ENCODE measurements around the gene CPED1.

Gene CPED1

GRCh38 chr7:121076350-121077164 lies 88.0 kb downstream of the CPED1 start:
- Histone ChIP-seq H3K36me3 (ENCODE audit: control insufficient read depth in 1 of 2, insufficient read depth in 2 of 2, low read depth in 1 of 2, low read length in 2 of 2) (no peaks in the 10 kb centered on the region), H3K4me3 (ENCODE audit: insufficient read depth in 1 of 2, low read depth in 1 of 2, low read length in 2 of 2) (peak overlapping the region in 1 of 2 experiments; percentile 8), H3K27me3 (ENCODE audit: control insufficient read depth in 1 of 2, insufficient read depth in 1 of 2, low read length in 2 of 2) (no peaks in the 10 kb centered on the region), H2AFZ (ENCODE audit: low read depth, low read length) (no peak overlapping the region), H3K9ac (ENCODE audit: low read length) (peak overlapping the region; percentile 15), H3K4me2 (ENCODE audit: low read length, poor library complexity, severe bottlenecking) (peak overlapping the region; percentile 61), H2BK120ac (ENCODE audit: low read depth, low read length) (no peak overlapping the region), H4K91ac (ENCODE audit: low read length) (no peak overlapping the region), H3K9me3 (ENCODE audit: control insufficient read depth, low read length) (no peaks in the 10 kb centered on the region), H4K8ac (ENCODE audit: low read length) (no peak overlapping the region), H3K14ac (ENCODE audit: low read length in 2 of 2) (no peak overlapping the region), H2AK5ac (ENCODE audit: low read length, severe bottlenecking) (no peak overlapping the region), H3K23ac (ENCODE audit: low read length in 2 of 2) (no peak overlapping the region), H2BK5ac (ENCODE audit: low read depth, low read length, poor library complexity, severe bottlenecking) (peak overlapping the region; percentile 44), H3K18ac (ENCODE audit: low read depth in 1 of 2, low read length in 2 of 2) (peak overlapping the region in 1 of 2 experiments; percentile 30), H2BK12ac (ENCODE audit: low read length in 2 of 2) (peak overlapping the region in 1 of 2 experiments; percentile 52), H3K4ac (ENCODE audit: low read depth in 1 of 2, low read length in 2 of 2) (no peak overlapping the region), H3K4me1 (ENCODE audit: control insufficient read depth, insufficient read depth, low read depth, low read length) (no peaks in the 10 kb centered on the region), H3K79me1 (replicated peaks; ENCODE audit: low read length, poor library complexity, severe bottlenecking) (peaks cover 6% of the 10 kb centered on the region), H3K27ac (ENCODE audit: low read length, poor library complexity, severe bottlenecking) (peak overlapping the region; percentile 69), H2BK15ac (ENCODE audit: low read depth, poor library complexity, severe bottlenecking) (no peak overlapping the region)
- 93% methylated on average over 2 of the region's 3 CpGs for WGBS
- DNase-seq = peak; percentile 79

DNA sequence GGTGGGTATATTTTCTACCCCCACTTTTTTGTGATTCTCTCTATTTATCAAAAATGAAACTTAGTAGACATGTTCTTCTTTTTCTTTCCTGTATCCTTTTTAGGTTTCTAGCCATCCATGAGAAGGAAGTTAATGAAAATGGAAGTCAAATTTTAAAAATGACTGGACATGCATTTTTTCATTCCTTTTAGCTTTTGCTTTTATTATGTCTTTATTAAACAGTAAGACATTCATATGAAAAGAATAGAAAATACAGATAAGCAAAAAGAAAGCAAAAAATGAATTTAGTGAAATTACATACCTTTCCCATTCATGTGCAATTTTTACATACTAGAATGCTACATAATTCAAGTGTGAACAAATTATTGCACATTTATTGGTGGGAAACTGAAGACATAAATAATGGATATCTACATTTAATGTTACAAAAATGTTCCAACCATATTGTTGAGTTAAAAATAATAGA lies 88.7 kb downstream of the CPED1 start:
- Histone ChIP-seq H4K8ac (ENCODE audit: low read length) (no peak overlapping the region), H2BK5ac (ENCODE audit: low read depth, low read length, poor library complexity, severe bottlenecking) (no peak overlapping the region), H2AFZ (ENCODE audit: low read depth, low read length) (no peak overlapping the region), H3K14ac (ENCODE audit: low read length in 2 of 2) (no peak overlapping the region), H3K9me3 (ENCODE audit: control insufficient read depth, low read length) (no peaks in the 10 kb centered on the region), H2BK120ac (ENCODE audit: low read depth, low read length) (no peak overlapping the region), H3K27ac (ENCODE audit: low read length, poor library complexity, severe bottlenecking) (peak overlapping the region; percentile 57), H2BK12ac (ENCODE audit: low read length in 2 of 2) (no peak overlapping the region), H3K4me2 (ENCODE audit: low read length, poor library complexity, severe bottlenecking) (peak overlapping the region; percentile 61), H3K23ac (ENCODE audit: low read length in 2 of 2) (no peak overlapping the region), H3K18ac (ENCODE audit: low read depth in 1 of 2, low read length in 2 of 2) (no peak overlapping the region), H3K36me3 (ENCODE audit: control insufficient read depth in 1 of 2, insufficient read depth in 2 of 2, low read depth in 1 of 2, low read length in 2 of 2) (no peaks in the 10 kb centered on the region), H2AK5ac (ENCODE audit: low read length, severe bottlenecking) (no peak overlapping the region), H3K27me3 (ENCODE audit: control insufficient read depth in 1 of 2, insufficient read depth in 1 of 2, low read length in 2 of 2) (no peaks in the 10 kb centered on the region), H4K91ac (ENCODE audit: low read length) (no peak overlapping the region), H3K79me1 (replicated peaks; ENCODE audit: low read length, poor library complexity, severe bottlenecking) (peaks cover 6% of the 10 kb centered on the region), H3K4ac (ENCODE audit: low read depth in 1 of 2, low read length in 2 of 2) (no peak overlapping the region), H3K4me1 (ENCODE audit: control insufficient read depth, insufficient read depth, low read depth, low read length) (no peaks in the 10 kb centered on the region), H3K4me3 (ENCODE audit: insufficient read depth in 1 of 2, low read depth in 1 of 2, low read length in 2 of 2) (peak overlapping the region in 1 of 2 experiments; percentile 8), H2BK15ac (ENCODE audit: low read depth, poor library complexity, severe bottlenecking) (no peak overlapping the region), H3K9ac (ENCODE audit: low read length) (peak overlapping the region; percentile 15)
- no peak for DNase-seq

- no peak overlapping the region for H3K23ac ChIP-seq (ENCODE audit: low read length in 2 of 2)
- peaks cover 3% of the 10 kb centered on the region for H3K4me1 ChIP-seq (ENCODE audit: control insufficient read depth, insufficient read depth, low read depth, low read length)
- H2AFZ ChIP-seq (ENCODE audit: low read depth, low read length) = no peak overlapping the region
- H2BK5ac ChIP-seq (ENCODE audit: low read depth, low read length, poor library complexity, severe bottlenecking) = no peak overlapping the region
- no peak overlapping the region for H4K8ac ChIP-seq (ENCODE audit: low read length)
- H4K91ac ChIP-seq (ENCODE audit: low read length) = no peak overlapping the region
- H2BK12ac ChIP-seq (ENCODE audit: low read length in 2 of 2) = peak overlapping the region in 1 of 2 experiments; percentile 15
- no peak overlapping the region for H3K4ac ChIP-seq (ENCODE audit: low read depth in 1 of 2, low read length in 2 of 2)
- WGBS = 98% methylated on average over 2 of the region's 2 CpGs
- peak overlapping the region; percentile 54 for H2BK15ac ChIP-seq (ENCODE audit: low read depth, poor library complexity, severe bottlenecking)
- H3K18ac ChIP-seq (ENCODE audit: low read depth in 1 of 2, low read length in 2 of 2) = peak overlapping the region in 1 of 2 experiments; percentile 69
- no peak overlapping the region for H3K14ac ChIP-seq (ENCODE audit: low read length in 2 of 2)
- H3K9ac ChIP-seq (ENCODE audit: low read length) = no peak overlapping the region
- peaks cover 6% of the 10 kb centered on the region for H3K79me1 ChIP-seq (replicated peaks; ENCODE audit: low read length, poor library complexity, severe bottlenecking)
- no peaks in the 10 kb centered on the region for H3K27me3 ChIP-seq (ENCODE audit: control insufficient read depth in 1 of 2, insufficient read depth in 1 of 2, low read length in 2 of 2)
- no peak overlapping the region for H3K4me3 ChIP-seq (ENCODE audit: insufficient read depth in 1 of 2, low read depth in 1 of 2, low read length in 2 of 2)
- no peaks in the 10 kb centered on the region for H3K9me3 ChIP-seq (ENCODE audit: control insufficient read depth, low read length)
- no peak overlapping the region for H3K27ac ChIP-seq (ENCODE audit: low read length, poor library complexity, severe bottlenecking)
- H3K36me3 ChIP-seq (ENCODE audit: control insufficient read depth in 1 of 2, insufficient read depth in 2 of 2, low read depth in 1 of 2, low read length in 2 of 2) = no peaks in the 10 kb centered on the region
- peak overlapping the region; percentile 44 for H2AK5ac ChIP-seq (ENCODE audit: low read length, severe bottlenecking)
- H3K4me2 ChIP-seq (ENCODE audit: low read length, poor library complexity, severe bottlenecking) = no peak overlapping the region
- H2BK120ac ChIP-seq (ENCODE audit: low read depth, low read length) = no peak overlapping the region
- DNase-seq = no peak
These were observed 90.3 kb downstream of the CPED1 start for GRCh38 chr7:121078701-121079227.

DNA sequence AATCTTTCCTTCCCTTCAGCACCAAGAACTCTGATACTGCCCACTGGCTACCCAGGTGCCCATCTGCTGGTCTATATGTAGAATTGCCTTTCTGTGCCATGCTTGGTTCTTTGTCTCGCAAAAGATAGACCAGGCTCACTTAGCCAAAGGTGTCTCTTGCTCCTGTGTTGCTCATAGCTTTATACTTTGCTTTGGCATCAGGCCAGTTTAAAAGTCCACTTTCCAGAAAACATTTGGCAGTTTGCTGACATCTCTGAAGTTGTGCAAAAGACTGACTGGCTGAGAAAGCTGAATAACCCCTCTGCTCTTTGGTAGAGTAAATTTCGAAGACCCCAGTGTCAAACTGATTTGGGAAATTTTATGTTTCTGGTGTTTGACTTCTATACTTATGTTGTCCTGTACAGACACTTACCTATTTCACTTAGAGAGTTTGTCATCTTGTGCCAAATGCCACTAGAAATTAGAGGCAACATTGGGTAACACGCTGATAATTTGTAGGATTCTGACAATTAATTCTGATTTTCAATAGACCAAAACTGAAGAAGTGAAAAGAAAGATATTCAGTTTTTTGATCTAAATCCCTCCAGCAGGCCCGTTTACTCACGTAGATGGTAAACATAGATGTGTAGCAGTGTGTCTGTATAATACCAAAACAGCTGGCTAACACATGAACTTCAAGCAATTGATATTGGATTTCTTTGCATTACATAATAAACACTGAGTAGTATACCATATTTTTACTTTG lies 91.1 kb downstream of the CPED1 start:
- Histone ChIP-seq H3K14ac (ENCODE audit: low read length in 2 of 2) (no peak overlapping the region), H2AFZ (ENCODE audit: low read depth, low read length) (no peak overlapping the region), H2BK15ac (ENCODE audit: low read depth, poor library complexity, severe bottlenecking) (no peak overlapping the region), H3K4me3 (ENCODE audit: insufficient read depth in 1 of 2, low read depth in 1 of 2, low read length in 2 of 2) (no peak overlapping the region), H4K91ac (ENCODE audit: low read length) (no peak overlapping the region), H2AK5ac (ENCODE audit: low read length, severe bottlenecking) (no peak overlapping the region), H3K9me3 (ENCODE audit: control insufficient read depth, low read length) (no peaks in the 10 kb centered on the region), H3K27ac (ENCODE audit: low read length, poor library complexity, severe bottlenecking) (no peak overlapping the region), H3K36me3 (ENCODE audit: control insufficient read depth in 1 of 2, insufficient read depth in 2 of 2, low read depth in 1 of 2, low read length in 2 of 2) (no peaks in the 10 kb centered on the region), H3K79me1 (replicated peaks; ENCODE audit: low read length, poor library complexity, severe bottlenecking) (peaks cover 6% of the 10 kb centered on the region), H3K18ac (ENCODE audit: low read depth in 1 of 2, low read length in 2 of 2) (no peak overlapping the region), H4K8ac (ENCODE audit: low read length) (no peak overlapping the region), H3K4me1 (ENCODE audit: control insufficient read depth, insufficient read depth, low read depth, low read length) (peaks cover 3% of the 10 kb centered on the region), H2BK5ac (ENCODE audit: low read depth, low read length, poor library complexity, severe bottlenecking) (no peak overlapping the region), H3K27me3 (ENCODE audit: control insufficient read depth in 1 of 2, insufficient read depth in 1 of 2, low read length in 2 of 2) (no peaks in the 10 kb centered on the region), H3K9ac (ENCODE audit: low read length) (no peak overlapping the region), H2BK120ac (ENCODE audit: low read depth, low read length) (no peak overlapping the region), H3K4me2 (ENCODE audit: low read length, poor library complexity, severe bottlenecking) (no peak overlapping the region), H3K23ac (ENCODE audit: low read length in 2 of 2) (no peak overlapping the region), H2BK12ac (ENCODE audit: low read length in 2 of 2) (no peak overlapping the region), H3K4ac (ENCODE audit: low read depth in 1 of 2, low read length in 2 of 2) (no peak overlapping the region)
- WGBS = 100% methylated on average over 1 of the region's 5 CpGs
- DNase-seq = no peak

Measured in mesenchymal stem cell (in vitro differentiated cells and primary cell).